Esophagus squamous epithelium (tissue), 4 donors: ENCODE measurements around the gene ST7.

Experiments
- POLR2A ChIP-seq, 4 donors: fragments of 450-650 bp; IDR thresholded peaks; one replicate each; pipeline ENCODE4 v1.6.1; 2017; ENCODE audit warnings: antibody characterized with exemption in 4 of 4, mild to moderate bottlenecking in 4 of 4, moderate library complexity in 3 of 4
- TF ChIP-seq, protein P1 (sequence below), 6 experiments: fragments of 450-650 bp in 4 of 6; fragments of 200-600 bp in 2 of 6; sonication (generic) in 2 of 6; IDR thresholded peaks; one replicate each; pipeline ENCODE4 v1.5.1; 2016 to 2019; ENCODE audit warnings: antibody characterized with exemption in 6 of 6, mild to moderate bottlenecking in 4 of 6, moderate library complexity in 4 of 6

DNA sequence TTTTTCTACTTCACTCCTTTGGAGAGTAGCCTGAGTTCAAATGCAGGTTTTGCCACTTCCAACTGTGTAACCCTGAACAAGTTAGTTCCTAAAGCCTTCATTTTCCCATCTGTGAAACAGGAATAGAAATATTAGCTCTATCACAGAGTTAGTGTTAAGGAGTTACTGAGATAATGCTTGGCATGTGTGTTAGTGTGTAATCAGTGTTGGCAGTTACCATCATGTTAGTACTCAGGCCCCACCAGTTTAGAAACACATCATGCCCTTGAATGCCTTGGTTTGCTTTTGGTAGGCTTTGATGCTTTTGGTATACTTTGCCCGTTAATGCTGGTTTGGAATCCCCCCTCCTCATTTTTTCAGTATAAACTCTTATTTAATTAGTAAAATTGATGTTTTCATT is 249.9 kb downstream of the ST7 start:
- TF ChIP-seq POLR2A (IDR thresholded peaks at IDR 0.05) = no peak
- TF ChIP-seq, protein P1, sequence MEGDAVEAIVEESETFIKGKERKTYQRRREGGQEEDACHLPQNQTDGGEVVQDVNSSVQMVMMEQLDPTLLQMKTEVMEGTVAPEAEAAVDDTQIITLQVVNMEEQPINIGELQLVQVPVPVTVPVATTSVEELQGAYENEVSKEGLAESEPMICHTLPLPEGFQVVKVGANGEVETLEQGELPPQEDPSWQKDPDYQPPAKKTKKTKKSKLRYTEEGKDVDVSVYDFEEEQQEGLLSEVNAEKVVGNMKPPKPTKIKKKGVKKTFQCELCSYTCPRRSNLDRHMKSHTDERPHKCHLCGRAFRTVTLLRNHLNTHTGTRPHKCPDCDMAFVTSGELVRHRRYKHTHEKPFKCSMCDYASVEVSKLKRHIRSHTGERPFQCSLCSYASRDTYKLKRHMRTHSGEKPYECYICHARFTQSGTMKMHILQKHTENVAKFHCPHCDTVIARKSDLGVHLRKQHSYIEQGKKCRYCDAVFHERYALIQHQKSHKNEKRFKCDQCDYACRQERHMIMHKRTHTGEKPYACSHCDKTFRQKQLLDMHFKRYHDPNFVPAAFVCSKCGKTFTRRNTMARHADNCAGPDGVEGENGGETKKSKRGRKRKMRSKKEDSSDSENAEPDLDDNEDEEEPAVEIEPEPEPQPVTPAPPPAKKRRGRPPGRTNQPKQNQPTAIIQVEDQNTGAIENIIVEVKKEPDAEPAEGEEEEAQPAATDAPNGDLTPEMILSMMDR (IDR thresholded peaks at IDR 0.05) = no peak
